Gastroesophageal sphincter (tissue), 4 donors: ENCODE measurements around the gene KIF26B. TPM values are rescaled to one million over a fixed set of nuclear protein-coding genes. Genes with fewer than 3 reads are reported as not detected.

ENCODE experiments used
- ATAC-seq: fragments of 150-250 bp; one replicate; pipeline ENCODE4 v1.9.1; 2016; ENCODE audit warnings: mild to moderate bottlenecking, moderate library complexity
- H3K27ac ChIP-seq, 4 donors: fragments of 200-600 bp; sonication (generic) in 3 of 4; 1 replicate in 3 of 4; 2 replicates in 1 of 4; pipeline ENCODE4 v1.5.1; 2016 to 2019
- H3K27me3 ChIP-seq: fragments of 200-600 bp; sonication (generic); one replicate; pipeline ENCODE4 v1.5.1; 2019
- H3K36me3 ChIP-seq, 2 donors: fragments of 200-600 bp; sonication (generic); one replicate each; pipeline ENCODE4 v1.5.1; 2019; ENCODE audit warnings: control low read depth in 1 of 2
- H3K4me1 ChIP-seq, 3 donors: fragments of 200-600 bp; sonication (generic); 1 replicate in 2 of 3; 2 replicates in 1 of 3; pipeline ENCODE4 v1.5.1; 2016 to 2019; ENCODE audit warnings: control low read depth in 2 of 3
- H3K4me3 ChIP-seq, 2 donors: fragments of 200-600 bp; sonication (generic); one replicate each; pipeline ENCODE4 v1.5.1; 2019; ENCODE audit warnings: mild to moderate bottlenecking in 1 of 2, moderate library complexity in 1 of 2
- H3K9me3 ChIP-seq, 3 donors: fragments of 200-600 bp; sonication (generic); one replicate each; pipeline ENCODE4 v1.5.1; 2017 to 2019; ENCODE audit warnings: control low read depth in 2 of 3
- EP300 ChIP-seq: sonication (generic); formaldehyde crosslinking; IDR thresholded peaks from one replicate; pipeline ENCODE4 v1.6.1; 2017; ENCODE audit warnings: antibody characterized with exemption, mild to moderate bottlenecking
- POLR2A ChIP-seq, 2 donors: fragments of 450-650 bp; IDR thresholded peaks; one replicate each; pipeline ENCODE4 v1.6.1; 2017; ENCODE audit warnings: antibody characterized with exemption in 2 of 2, mild to moderate bottlenecking in 2 of 2, moderate library complexity in 1 of 2
- POLR2AphosphoS5 ChIP-seq: sonication (generic); formaldehyde crosslinking; IDR thresholded peaks from one replicate; pipeline ENCODE4 v1.6.1; 2017; ENCODE audit warnings: antibody characterized with exemption
- WGBS, 2 donors: methylation state at CpG; one replicate each; pipeline ENCODE4 v1.1.5; 2018; ENCODE audit warnings: low coverage in 1 of 2; 5-methylcytosine and 5-hydroxymethylcytosine counted together
- total RNA-seq, 4 donors: library from RNA; depleted of rRNA; stranded (reverse); fragments of >200 nt; gene quantifications; one replicate each; pipeline ENCODE4 v1.1.0, GENCODE V29; 2016
- TF ChIP-seq, protein P1 (sequence below), 4 experiments: fragments of 200-600 bp in 2 of 4; fragments of 450-650 bp in 2 of 4; sonication (generic) in 1 of 4; IDR thresholded peaks; one replicate each; pipeline ENCODE4 v1.5.1; 2017 to 2019; ENCODE audit warnings: antibody characterized with exemption in 4 of 4, mild to moderate bottlenecking in 2 of 4, moderate library complexity in 2 of 4

KIF26B gene
- total RNA-seq, 4 donors from 2014 or later: 0.62 to 1.9 (median 0.97) TPM

- Histone ChIP-seq H3K36me3 (no peaks in the 10 kb centered on the region), H3K9me3 (peaks cover 0 to under 1% (median 0%) of the 10 kb centered on the region in 3 donors), H3K4me1 (peaks cover 0 to 18% (median 0%) of the 10 kb centered on the region in 3 donors), H3K27ac (peak overlapping the region in 1 of 4 donors; percentile 22), H3K27me3 (no peaks in the 10 kb centered on the region), H3K4me3 (no peak overlapping the region)
- TF ChIP-seq, protein P1, sequence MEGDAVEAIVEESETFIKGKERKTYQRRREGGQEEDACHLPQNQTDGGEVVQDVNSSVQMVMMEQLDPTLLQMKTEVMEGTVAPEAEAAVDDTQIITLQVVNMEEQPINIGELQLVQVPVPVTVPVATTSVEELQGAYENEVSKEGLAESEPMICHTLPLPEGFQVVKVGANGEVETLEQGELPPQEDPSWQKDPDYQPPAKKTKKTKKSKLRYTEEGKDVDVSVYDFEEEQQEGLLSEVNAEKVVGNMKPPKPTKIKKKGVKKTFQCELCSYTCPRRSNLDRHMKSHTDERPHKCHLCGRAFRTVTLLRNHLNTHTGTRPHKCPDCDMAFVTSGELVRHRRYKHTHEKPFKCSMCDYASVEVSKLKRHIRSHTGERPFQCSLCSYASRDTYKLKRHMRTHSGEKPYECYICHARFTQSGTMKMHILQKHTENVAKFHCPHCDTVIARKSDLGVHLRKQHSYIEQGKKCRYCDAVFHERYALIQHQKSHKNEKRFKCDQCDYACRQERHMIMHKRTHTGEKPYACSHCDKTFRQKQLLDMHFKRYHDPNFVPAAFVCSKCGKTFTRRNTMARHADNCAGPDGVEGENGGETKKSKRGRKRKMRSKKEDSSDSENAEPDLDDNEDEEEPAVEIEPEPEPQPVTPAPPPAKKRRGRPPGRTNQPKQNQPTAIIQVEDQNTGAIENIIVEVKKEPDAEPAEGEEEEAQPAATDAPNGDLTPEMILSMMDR (IDR thresholded peaks at IDR 0.05): no peak
- peak; percentile 73 for TF ChIP-seq POLR2AphosphoS5
- TF ChIP-seq EP300: no peak
- TF ChIP-seq POLR2A (IDR thresholded peaks at IDR 0.05): no peak
- ATAC-seq: peak; percentile 88
- WGBS, 2 donors: 30 to 39% methylated on average over 9 of the region's 16 CpGs
Measured at GRCh38 chr1:245599371-245600174, 444.8 kb downstream of the KIF26B start.

DNA sequence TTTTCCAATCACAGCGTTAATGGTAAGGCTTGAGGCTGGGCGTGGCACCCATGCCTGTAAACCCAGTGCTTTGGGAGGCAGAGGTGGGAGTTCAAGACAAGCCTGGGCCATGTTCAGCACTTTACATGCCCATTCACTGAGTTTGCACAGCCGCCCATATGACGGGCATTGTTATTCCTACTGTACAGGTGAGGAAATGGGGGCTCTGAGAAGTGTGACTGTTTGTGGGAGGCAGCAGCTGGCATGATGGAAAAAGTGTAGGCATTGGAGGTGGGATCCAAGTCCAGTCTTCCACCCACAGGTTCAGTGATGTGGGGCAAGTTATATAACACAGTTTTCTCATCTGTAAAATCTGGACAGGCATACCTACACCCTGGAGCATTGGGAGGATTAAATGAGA lies 445.9 kb downstream of the KIF26B start:
- Histone ChIP-seq H3K36me3 (no peaks in the 10 kb centered on the region), H3K9me3 (no peaks in the 10 kb centered on the region), H3K4me3 (no peak overlapping the region), H3K27ac (no peak overlapping the region), H3K4me1 (peaks cover 0 to 26% (median 0%) of the 10 kb centered on the region in 3 donors), H3K27me3 (no peaks in the 10 kb centered on the region)
- ATAC-seq: no peak
- 100% methylated on average over 3 of the region's 4 CpGs; no CpG with 5 or more reads in 1 of the 2 donors for WGBS, 2 donors
- no peak for TF ChIP-seq POLR2AphosphoS5
- TF ChIP-seq, protein P1 (IDR thresholded peaks at IDR 0.05): no peak
- no peak for TF ChIP-seq POLR2A (IDR thresholded peaks at IDR 0.05)
- TF ChIP-seq EP300: no peak

- no peak overlapping the region for H3K27ac ChIP-seq
- TF ChIP-seq, protein P1 (IDR thresholded peaks at IDR 0.05): no peak
- TF ChIP-seq EP300 (no peak), POLR2AphosphoS5 (no peak), POLR2A (IDR thresholded peaks at IDR 0.05) (no peak)
- ATAC-seq: no peak
- H3K4me1 ChIP-seq: peaks cover 0 to 35% (median 0%) of the 10 kb centered on the region in 3 donors
- no peak overlapping the region for H3K4me3 ChIP-seq
- H3K9me3 ChIP-seq: no peaks in the 10 kb centered on the region
- WGBS, 2 donors: 71 to 92% methylated on average over 1 to 2 of the region's 6 CpGs
- H3K27me3 ChIP-seq: no peaks in the 10 kb centered on the region
- no peaks in the 10 kb centered on the region for H3K36me3 ChIP-seq
Measured at GRCh38 chr1:245603311-245603865, 448.6 kb downstream of the KIF26B start.

DNA sequence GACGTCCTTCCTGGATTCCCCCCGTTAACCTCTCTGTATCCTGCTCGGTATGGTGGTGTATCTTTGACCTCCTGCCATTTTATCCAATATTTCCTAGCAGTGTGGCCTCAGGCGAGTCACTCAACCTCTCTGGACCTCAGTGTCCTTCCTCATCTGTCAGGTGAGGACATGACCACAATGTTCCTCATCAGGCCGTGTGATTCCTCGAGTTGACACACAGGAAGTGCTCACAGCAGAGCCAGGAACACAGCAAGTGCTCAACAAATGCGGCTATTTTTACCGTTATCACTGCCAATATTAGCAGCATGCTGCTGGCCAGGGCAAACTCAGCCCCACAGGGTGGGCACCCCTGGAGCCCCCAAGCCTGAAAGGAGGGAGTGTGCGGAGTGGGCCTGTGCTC lies 450.2 kb downstream of the KIF26B start:
- TF ChIP-seq POLR2A (IDR thresholded peaks at IDR 0.05): no peak
- TF ChIP-seq, protein P1 (IDR thresholded peaks at IDR 0.05): no peak
- no peak for TF ChIP-seq EP300
- no peak for TF ChIP-seq POLR2AphosphoS5
- no peaks in the 10 kb centered on the region for H3K36me3 ChIP-seq
- no peak overlapping the region for H3K27ac ChIP-seq
- peaks cover 0 to 19% (median 0%) of the 10 kb centered on the region in 3 donors for H3K4me1 ChIP-seq
- no peak overlapping the region for H3K4me3 ChIP-seq
- H3K9me3 ChIP-seq: no peaks in the 10 kb centered on the region
- ATAC-seq: no peak
- whole genome bisulfite sequencing, 2 donors: 52 to 97% methylated on average over 5 to 8 of the region's 9 CpGs
- H3K27me3 ChIP-seq: no peaks in the 10 kb centered on the region
